Parathyroid adenoma (tissue), 2 donors: ENCODE data around the gene ADAM8.

Source experiments
- H2AFZ ChIP-seq: fragments of 300-600 bp; sonication (generic); one replicate; pipeline ENCODE4 v1.7.0; 2017; ENCODE audit warnings: antibody characterized with exemption, mild to moderate bottlenecking
- H3K27ac ChIP-seq: fragments of 300-600 bp; sonication (generic); one replicate; pipeline ENCODE4 v1.7.0; 2017
- H3K27me3 ChIP-seq: fragments of 300-600 bp; sonication (generic); one replicate; pipeline ENCODE4 v1.7.0; 2017; ENCODE audit warnings: low read length; ENCODE audit not compliant: control insufficient read depth, insufficient read depth
- H3K36me3 ChIP-seq: fragments of 300-600 bp; sonication (generic); one replicate; pipeline ENCODE4 v1.7.0; 2017; ENCODE audit warnings: low read length; ENCODE audit not compliant: control insufficient read depth, insufficient read depth
- H3K4me1 ChIP-seq: fragments of 300-600 bp; sonication (generic); one replicate; pipeline ENCODE4 v1.7.0; 2017; ENCODE audit warnings: control low read depth
- H3K4me2 ChIP-seq: fragments of 300-600 bp; sonication (generic); one replicate; pipeline ENCODE4 v1.7.0; 2017; ENCODE audit warnings: low read length
- H3K4me3 ChIP-seq: fragments of 300-600 bp; sonication (generic); one replicate; pipeline ENCODE4 v1.7.0; 2017; ENCODE audit warnings: low read depth, low read length
- H3K79me2 ChIP-seq: fragments of 300-600 bp; sonication (generic); one replicate; pipeline ENCODE4 v1.7.0; 2017; ENCODE audit warnings: control low read depth
- H3K9ac ChIP-seq: fragments of 300-600 bp; sonication (generic); one replicate; pipeline ENCODE4 v1.7.0; 2017; ENCODE audit warnings: mild to moderate bottlenecking
- H3K9me3 ChIP-seq: fragments of 300-600 bp; sonication (generic); one replicate; pipeline ENCODE4 v1.7.0; 2017; ENCODE audit warnings: low read length; ENCODE audit not compliant: control insufficient read depth
- TF ChIP-seq, protein P1 (sequence below): fragments of 300-600 bp; sonication (generic); IDR thresholded peaks from one replicate; pipeline ENCODE4 v1.7.0; 2017; ENCODE audit warnings: antibody characterized with exemption, mild to moderate bottlenecking
- donor health status: primary hyperparathyroidism.

The ADAM8 gene

DNA sequence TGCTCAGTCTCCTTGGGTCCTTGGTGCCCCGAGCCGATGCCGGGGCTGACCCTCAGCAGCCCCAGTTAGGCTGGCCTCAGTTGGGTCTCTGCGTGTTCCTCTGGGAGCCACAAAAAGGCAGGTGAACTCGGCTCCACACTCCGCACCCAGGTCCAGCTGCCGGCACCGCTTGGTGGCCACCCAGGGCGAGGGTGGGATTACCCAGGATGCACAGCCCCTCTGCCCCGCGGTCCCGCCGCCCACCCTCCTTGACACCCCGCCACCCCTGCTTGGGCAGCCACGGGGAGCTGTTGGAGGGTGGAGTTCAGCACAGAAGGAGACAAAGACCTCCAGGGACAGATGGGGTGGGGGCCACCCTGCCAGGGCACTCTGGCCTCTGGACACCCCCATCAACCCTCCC lies 21.3 kb downstream of the ADAM8 start:
- H2AFZ ChIP-seq = no peak overlapping the region
- TF ChIP-seq, protein P1, sequence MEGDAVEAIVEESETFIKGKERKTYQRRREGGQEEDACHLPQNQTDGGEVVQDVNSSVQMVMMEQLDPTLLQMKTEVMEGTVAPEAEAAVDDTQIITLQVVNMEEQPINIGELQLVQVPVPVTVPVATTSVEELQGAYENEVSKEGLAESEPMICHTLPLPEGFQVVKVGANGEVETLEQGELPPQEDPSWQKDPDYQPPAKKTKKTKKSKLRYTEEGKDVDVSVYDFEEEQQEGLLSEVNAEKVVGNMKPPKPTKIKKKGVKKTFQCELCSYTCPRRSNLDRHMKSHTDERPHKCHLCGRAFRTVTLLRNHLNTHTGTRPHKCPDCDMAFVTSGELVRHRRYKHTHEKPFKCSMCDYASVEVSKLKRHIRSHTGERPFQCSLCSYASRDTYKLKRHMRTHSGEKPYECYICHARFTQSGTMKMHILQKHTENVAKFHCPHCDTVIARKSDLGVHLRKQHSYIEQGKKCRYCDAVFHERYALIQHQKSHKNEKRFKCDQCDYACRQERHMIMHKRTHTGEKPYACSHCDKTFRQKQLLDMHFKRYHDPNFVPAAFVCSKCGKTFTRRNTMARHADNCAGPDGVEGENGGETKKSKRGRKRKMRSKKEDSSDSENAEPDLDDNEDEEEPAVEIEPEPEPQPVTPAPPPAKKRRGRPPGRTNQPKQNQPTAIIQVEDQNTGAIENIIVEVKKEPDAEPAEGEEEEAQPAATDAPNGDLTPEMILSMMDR = no peak
- no peaks in the 10 kb centered on the region for H3K9me3 ChIP-seq
- no peak overlapping the region for H3K4me3 ChIP-seq
- no peaks in the 10 kb centered on the region for H3K36me3 ChIP-seq
- no peaks in the 10 kb centered on the region for H3K79me2 ChIP-seq
- H3K4me2 ChIP-seq = no peak overlapping the region
- H3K4me1 ChIP-seq = no peaks in the 10 kb centered on the region
- H3K27ac ChIP-seq = no peak overlapping the region
- H3K27me3 ChIP-seq = no peaks in the 10 kb centered on the region
- H3K9ac ChIP-seq = no peak overlapping the region

DNA sequence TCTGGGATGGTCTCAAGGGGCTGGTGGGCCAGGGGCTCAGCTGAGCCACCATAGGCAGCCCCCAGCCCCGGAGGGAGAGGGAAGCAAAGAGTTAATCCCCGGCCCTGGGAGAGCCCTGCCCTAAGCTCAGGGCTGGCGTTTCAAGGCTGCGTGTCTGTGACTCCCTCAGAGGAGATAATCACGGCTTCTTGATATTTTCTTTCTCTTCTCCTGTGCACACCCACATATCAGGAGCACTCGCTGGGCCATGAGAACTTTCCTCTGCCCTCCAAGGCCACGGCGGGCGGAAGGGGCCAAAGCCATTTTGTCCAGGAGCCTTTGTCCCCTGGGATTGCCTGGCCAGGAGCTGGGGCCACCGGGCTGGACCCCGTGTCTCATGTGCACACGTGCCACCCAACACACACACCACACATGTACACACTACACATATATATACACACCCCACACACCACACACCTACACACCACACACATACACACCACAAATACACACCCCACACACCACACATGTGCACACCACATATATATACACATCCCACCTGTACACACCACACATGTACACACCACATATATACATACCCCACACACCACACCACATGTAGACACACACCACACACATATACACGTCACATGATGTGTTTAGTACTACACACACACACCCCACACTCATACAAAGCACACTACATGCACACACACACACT lies 22.1 kb downstream of the ADAM8 start:
- Histone ChIP-seq H3K4me3 (no peak overlapping the region), H3K9me3 (no peaks in the 10 kb centered on the region), H3K27ac (no peak overlapping the region), H3K79me2 (no peaks in the 10 kb centered on the region), H3K4me1 (no peaks in the 10 kb centered on the region), H3K9ac (no peak overlapping the region), H3K27me3 (no peaks in the 10 kb centered on the region), H3K4me2 (no peak overlapping the region), H3K36me3 (no peaks in the 10 kb centered on the region), H2AFZ (no peak overlapping the region)
- TF ChIP-seq, protein P1 = no peak

DNA sequence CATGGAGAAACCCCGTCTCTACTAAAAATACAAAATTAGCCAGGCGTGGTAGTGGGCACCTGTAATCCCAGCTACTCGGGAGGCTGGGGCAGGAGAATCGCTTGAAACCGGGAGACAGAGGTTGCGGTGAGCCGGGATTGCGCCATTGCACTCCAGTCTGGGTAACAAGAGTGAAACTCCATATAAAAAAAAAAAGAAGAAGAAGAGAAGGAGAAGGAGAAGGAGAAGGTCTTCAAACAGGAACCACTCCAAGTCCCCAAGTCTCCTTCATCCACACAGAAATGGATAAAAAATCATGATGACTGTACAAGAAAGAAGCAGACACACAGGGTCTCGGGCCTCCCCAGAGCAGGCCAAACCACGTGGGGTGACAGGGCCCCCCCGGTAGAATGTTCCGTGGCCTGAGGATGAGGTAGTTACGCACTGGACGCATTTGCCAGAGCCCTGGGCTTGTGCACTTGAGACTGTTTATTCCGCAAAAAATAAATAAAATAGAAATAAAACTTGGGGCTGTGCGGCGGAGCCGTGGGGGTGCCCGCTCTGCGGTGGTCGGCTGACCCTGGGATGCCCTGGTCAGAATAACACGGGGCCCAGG lies 23.2 kb downstream of the ADAM8 start:
- H3K4me2 ChIP-seq = no peak overlapping the region
- H2AFZ ChIP-seq = no peak overlapping the region
- no peak overlapping the region for H3K4me3 ChIP-seq
- H3K79me2 ChIP-seq = no peaks in the 10 kb centered on the region
- no peaks in the 10 kb centered on the region for H3K36me3 ChIP-seq
- no peaks in the 10 kb centered on the region for H3K4me1 ChIP-seq
- H3K9ac ChIP-seq = no peak overlapping the region
- TF ChIP-seq, protein P1 = no peak
- no peaks in the 10 kb centered on the region for H3K9me3 ChIP-seq
- no peaks in the 10 kb centered on the region for H3K27me3 ChIP-seq
- no peak overlapping the region for H3K27ac ChIP-seq

DNA sequence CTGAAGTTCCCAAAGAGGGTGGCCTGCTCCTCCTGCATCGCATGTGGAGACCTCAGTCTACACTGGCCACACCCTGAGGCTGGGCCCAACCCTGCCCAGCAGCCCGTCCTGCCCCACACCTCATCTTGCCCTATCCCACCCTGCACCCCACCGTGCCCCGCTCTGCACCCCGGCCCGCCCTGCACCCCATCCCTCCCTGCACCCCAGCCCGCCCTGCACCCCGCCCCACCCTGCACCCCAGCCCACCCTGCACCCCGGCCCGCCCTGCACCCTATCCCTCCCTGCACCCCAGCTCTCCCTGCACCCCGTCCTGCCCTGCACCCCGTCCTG lies 24.5 kb downstream of the ADAM8 start:
- Histone ChIP-seq H3K36me3 (no peaks in the 10 kb centered on the region), H3K4me3 (no peak overlapping the region), H2AFZ (no peak overlapping the region), H3K79me2 (no peaks in the 10 kb centered on the region), H3K4me1 (no peaks in the 10 kb centered on the region), H3K27me3 (no peaks in the 10 kb centered on the region), H3K27ac (no peak overlapping the region), H3K4me2 (no peak overlapping the region), H3K9me3 (no peaks in the 10 kb centered on the region), H3K9ac (no peak overlapping the region)
- TF ChIP-seq, protein P1 = no peak
